Occipital lobe (tissue), 2 donors: ENCODE data around the gene SLX9. TPM values are rescaled to one million over a fixed set of nuclear protein-coding genes. Genes with fewer than 3 reads are reported as not detected.

Experiments used
- DNase-seq: peaks from one replicate; lab custom pipeline; 2025; lab: John Stamatoyannopoulos, UW
- total RNA-seq: library from RNA; depleted of rRNA; stranded (reverse); fragments of >200 nt; gene quantifications from one replicate; pipeline ENCODE4 v1.2.3, GENCODE V29; 2014

SLX9 gene
- total RNA-seq, 1 donor from 2014 or later, result 6.1 TPM

DNA sequence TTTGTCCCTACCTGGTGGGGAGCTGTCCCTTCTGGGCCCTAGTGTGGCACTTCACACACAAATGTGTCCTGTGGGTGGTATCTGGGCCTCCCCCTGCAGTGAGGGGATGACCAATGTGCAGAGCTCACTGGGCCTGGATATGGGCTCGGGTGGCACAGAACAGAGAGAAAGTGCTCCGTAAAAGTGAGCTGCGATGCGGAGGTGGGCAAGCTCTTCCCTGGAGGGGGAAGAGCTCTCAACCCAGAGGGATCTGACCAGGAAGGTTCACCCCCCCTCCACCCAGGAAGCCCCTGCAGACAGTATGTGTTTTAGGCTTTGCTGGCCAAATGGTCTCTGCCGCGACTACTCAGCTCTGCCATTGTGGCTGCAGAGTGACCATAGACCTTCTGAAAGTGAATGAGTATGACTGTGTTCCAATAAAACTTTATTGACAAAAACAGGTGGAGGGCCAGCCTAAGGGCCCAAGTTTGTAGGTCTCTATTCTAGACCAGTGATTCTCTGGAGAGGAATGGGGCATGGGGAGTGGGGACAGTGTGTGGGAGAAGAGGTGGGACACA lies 10.5 kb upstream of the SLX9 start:
- DNase-seq, result no peak

- DNase-seq, result no peak
These were observed 9.9 kb upstream of the SLX9 start for GRCh38 chr21:44929799-44930542.

DNA sequence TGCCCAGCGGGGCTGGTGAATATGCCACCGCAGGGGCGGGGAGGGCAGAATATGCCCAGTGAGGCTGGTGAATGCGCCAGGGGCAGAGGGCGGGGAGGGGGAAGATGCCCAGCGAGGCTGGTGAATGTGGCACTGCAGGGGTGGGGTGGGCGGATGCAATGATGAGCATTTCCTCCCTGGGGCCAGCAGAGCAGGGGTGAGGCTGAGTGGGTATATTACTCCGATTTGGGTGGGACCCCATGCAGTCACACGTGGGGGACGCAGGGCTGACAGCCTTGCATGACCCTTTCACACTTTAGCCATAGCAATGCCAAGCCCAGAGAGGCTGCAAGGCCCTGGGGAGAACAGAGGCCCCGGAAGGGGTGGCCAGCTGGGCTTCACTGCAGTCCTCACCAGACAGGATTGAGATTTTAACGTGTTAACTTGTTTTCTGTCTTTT lies 9.3 kb upstream of the SLX9 start:
- no peak for DNase-seq

GRCh38 chr21:44931137-44931500 lies 8.7 kb upstream of the SLX9 start:
- no peak for DNase-seq

- no peak for DNase-seq
These were observed 8.1 kb upstream of the SLX9 start for GRCh38 chr21:44931501-44932407.

DNA sequence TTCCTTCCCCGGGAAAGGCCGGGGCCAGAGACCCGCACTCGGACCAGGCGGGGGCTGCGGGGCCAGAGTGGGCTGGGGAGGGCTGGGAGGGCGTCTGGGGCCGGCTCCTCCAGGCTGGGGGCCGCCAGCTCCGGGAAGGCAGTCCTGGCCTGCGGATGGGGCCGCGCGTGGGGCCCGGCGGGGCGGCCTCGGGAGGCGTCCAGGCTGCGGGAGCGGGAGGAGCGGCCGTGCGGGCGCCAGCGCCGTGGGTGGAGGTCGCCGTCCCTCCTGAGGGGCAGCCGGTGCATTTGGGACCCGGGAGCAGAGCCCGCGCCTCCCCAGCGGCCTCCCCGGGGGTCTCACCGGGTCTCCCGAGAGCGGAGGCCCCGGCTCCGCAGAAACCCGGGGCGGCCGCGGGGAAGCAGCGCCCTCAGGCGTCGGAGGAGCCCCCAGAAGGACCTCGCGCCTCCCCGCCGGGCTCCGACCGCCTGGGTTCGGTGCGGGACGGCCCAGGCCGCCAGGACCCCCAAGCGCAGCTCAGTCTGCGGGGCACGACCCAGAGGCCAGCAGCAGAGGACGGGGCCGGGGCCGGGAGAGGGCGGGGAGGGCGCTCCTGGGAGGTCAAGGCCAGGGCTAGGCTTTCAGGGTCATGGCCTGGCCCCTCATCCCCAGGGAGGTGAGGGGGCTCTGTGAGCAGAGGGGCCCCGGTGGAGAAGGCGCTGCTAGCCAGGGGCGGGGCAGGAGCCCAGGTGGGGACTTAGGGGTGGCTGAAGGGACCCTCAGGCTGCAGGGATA lies 7.2 kb upstream of the SLX9 start:
- no peak for DNase-seq

DNA sequence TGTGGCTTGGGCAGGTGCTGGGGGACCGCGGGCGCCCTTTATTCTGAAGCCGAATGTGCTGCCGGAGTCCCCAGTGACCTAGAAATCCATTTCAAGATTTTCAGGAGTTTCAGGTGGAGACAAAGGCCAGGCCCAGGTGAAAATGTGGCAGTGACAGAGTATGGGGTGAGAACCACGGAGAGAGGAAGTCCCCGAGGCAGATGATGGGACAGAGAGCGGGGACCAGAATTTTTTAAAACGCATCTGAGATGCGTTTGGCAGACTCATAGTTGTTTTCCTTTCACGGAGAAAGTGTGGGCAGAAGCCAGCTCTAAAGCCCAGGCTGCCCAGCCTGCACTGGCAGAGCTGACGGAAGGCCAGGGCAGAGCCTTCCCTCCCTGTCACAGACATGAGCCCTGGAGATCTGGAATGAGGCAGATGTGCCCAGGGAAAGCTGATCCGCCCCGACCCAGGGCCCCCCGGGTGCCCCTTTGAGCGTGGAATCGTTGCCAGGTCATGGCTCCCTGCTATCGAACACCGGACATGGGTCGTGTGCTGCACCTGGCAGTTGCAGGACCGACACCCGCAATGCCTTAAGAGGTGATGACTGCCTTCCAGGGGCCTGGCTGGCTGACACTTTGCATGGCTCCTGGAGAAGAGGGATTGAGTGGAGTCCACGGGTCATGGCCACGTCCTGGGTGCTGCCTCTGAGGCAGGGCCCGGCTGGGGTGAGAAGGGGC lies 6.5 kb upstream of the SLX9 start:
- no peak for DNase-seq

- DNase-seq, result no peak
These were observed 5.9 kb upstream of the SLX9 start for GRCh38 chr21:44933918-44934260.

DNA sequence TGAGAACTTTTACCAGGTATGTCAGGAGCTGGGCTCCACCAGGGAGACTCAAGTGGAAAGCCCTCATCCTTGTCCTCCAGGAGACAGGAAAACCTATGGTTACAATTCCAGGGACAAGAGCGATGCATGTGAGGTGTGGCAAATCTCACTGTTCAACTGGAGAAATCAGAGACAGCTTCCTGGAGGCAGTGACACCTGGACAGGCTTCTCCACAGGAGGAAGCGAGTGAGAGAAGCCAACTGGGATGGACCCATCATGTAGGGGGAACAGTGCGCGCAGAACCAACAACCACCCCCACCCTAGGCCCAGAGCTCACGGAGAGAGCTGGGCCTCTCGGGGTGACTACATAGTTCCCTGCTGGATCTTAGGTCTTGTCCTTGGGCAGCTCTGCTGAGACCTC lies 5.6 kb upstream of the SLX9 start:
- no peak for DNase-seq

GRCh38 chr21:44934797-44935532 lies 4.9 kb upstream of the SLX9 start:
- DNase-seq, result no peak

DNA sequence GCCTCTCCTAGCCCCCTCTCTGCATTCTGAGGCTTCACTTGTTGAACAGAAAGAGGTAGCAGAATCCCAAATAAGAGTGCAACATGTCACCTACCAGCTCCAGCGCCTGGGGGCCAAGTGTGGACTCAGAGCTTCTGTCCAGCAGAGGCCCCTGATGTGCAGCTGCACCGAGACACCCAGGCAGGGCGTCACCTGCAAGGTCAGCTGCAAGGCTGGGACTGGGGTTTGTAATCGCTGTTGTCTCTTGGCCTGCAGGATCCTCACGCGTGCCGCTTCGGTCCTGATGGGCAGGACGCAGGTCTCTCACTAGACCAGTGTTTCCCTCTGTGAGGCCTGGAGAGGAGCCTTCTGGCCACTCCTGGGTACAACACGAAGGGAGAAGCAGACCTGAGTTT lies 4.3 kb upstream of the SLX9 start:
- DNase-seq, result no peak

DNA sequence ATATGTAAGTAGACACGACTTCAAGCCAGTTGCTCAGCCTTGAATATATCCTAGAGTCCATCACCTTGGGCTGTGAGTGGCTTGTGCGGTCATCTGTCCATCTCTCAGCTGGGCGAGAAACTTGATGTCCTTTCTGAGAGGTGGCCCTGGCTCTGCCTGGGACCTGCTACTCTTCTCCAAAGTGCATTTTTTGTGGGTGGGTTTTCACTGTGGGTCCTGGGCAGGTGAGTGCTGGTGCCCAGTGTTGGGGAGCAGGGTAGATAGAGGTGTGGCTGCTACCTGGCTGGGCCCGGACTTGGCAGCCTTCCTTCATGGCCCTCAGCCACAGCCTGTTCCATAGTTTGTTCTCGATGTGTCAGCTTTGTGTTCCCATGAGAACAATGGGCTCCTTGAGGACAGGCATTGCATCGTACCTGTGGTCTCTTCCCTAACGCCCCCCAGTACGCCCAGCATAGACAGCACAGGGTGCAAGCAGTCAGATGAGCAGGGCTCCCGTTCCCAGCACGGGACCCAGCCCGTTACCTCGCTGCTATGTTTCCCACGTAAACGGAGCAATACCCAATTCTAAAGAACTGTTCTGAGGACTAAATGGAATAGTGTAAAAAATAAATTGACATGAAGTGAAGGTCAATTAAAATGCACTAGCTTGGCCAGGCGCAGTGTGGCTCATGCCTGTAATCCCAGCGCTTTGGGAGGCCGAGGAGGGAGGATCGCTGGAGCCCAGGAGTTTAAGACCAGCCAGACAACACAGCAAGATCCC lies 877 bp upstream of the SLX9 start:
- no peak for DNase-seq

GRCh38 chr21:44940116-44940631 lies 345 bp downstream of the SLX9 start:
- DNase-seq, result no peak

DNA sequence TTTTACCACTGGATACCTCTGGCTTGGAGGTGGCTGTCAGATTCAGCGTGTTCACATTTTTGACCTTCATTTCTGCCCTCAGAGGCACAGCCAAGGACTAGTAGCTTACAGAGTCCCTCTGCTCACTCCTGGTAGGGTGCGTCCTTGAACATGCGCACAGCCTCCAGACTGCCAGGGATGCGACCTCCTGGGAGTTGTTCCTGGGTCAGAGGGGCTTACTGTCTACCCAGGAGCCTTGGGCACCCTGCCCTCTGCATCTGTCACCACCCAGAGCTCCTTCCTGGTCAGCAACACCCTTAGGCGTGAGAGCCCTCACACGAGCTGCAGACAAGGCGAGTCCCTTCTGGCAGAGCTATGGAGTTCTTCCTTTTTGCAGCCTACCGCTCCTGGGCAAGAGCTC lies 1.7 kb downstream of the SLX9 start:
- no peak for DNase-seq

- no peak for DNase-seq
These were observed 2.7 kb downstream of the SLX9 start for GRCh38 chr21:44942566-44942965.

- no peak for DNase-seq
These were observed 3.3 kb downstream of the SLX9 start for GRCh38 chr21:44943005-44943685.

DNA sequence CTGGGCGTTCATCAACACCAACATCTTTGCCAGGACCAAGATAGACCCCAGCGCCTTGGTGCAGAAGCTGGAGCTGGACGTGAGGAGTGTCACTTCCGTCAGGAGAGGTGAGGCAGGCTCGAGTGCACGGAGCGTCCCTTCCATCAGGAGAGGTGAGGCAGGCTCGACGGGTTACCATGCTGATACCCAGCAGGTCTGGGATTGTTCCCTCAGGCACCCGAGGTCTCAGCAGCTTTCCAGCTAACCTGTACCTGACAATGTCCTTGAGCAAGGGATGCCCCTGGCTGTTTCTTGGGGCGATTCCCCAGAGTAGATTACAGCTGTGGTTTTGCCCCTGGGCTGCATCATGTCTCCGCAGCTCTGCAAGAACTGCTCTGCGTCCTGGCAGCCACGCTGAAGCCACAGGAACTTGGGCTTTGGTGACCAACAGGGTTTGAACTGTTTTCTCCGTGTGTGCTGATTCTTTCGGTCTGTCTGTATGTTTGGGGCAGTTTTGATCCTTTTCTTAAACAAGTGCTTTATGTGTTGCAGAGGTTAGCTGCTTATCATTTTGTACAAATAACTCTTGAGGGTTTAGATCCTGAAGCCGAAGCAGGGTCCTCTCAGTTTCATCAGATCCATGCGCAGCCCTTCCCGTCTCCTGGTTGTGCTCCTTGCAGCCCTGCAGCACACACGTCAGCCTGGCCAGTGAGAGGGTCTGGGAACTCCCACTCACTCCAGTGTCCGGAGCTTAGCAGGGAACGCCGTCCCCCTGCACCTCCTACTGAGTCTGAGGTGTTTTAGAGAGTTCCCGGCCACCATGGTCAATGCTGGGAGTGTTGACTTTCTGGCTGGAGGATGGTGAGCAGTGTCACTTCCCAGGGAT lies 4.1 kb downstream of the SLX9 start:
- no peak for DNase-seq

DNA sequence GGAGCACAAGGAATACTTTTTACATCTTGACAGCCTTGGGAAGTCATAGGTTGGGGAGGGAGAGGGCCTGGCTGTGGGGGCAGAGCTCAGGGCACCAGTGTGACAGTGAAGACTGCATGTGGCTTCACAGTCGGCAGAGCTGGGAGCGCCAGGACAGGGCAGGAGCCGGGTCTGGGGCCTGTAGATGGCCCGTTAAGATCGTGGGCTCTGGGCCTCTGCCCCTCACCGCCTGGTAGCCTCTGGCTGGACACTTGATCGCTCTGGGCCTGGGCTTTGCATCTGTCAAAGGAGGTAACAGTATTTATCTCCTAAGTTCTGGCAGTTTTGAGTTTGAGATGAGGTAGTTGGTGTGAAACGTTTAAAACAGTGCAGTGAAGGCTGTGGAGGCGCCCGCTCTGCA lies 4.8 kb downstream of the SLX9 start:
- DNase-seq, result no peak
